Fibroblast of skin of right biceps (primary cell): ENCODE data around the gene TRIP12.
"Not testable (repeated sequence)": the region's sequence is repeated elsewhere in the genome, so short reads cannot be mapped to it uniquely, and the experiment has no call there.

Source experiments
- DNase-seq: peaks from one replicate; pipeline ENCODE4 v3.0.0-alpha.2; 2013

The TRIP12 gene

GRCh38 chr2:229757462-229757861, 164.3 kb downstream of the TRIP12 start:
- DNase-seq, result not testable (repeated sequence)

GRCh38 chr2:229752970-229753729, 168.7 kb downstream of the TRIP12 start:
- no peak for DNase-seq

GRCh38 chr2:229749779-229750178, 172.0 kb downstream of the TRIP12 start:
- no peak for DNase-seq

- DNase-seq, result no peak
These were observed 172.9 kb downstream of the TRIP12 start for GRCh38 chr2:229748950-229749349.

- not testable (repeated sequence) for DNase-seq
These were observed 179.1 kb downstream of the TRIP12 start for GRCh38 chr2:229742691-229743090.

GRCh38 chr2:229740279-229740678, 181.5 kb downstream of the TRIP12 start:
- no peak for DNase-seq

- no peak for DNase-seq
These were observed 183.7 kb downstream of the TRIP12 start for GRCh38 chr2:229738024-229738625.

- no peak for DNase-seq
These were observed 187.4 kb downstream of the TRIP12 start for GRCh38 chr2:229734410-229734809.

GRCh38 chr2:229733611-229734245, 188.1 kb downstream of the TRIP12 start:
- no peak for DNase-seq

GRCh38 chr2:229732897-229733296, 188.9 kb downstream of the TRIP12 start:
- no peak for DNase-seq

GRCh38 chr2:229731916-229732315, 189.9 kb downstream of the TRIP12 start:
- peak; percentile 44 for DNase-seq

- no peak for DNase-seq
These were observed 190.4 kb downstream of the TRIP12 start for GRCh38 chr2:229731363-229731762.

- no peak for DNase-seq
These were observed 193.4 kb downstream of the TRIP12 start for GRCh38 chr2:229728370-229728769.

- DNase-seq, result no peak
These were observed 195.2 kb downstream of the TRIP12 start for GRCh38 chr2:229726643-229727042.

GRCh38 chr2:229725716-229726574, 195.9 kb downstream of the TRIP12 start:
- peak; percentile 57 for DNase-seq

GRCh38 chr2:229723192-229723591, 198.6 kb downstream of the TRIP12 start:
- not testable (repeated sequence) for DNase-seq

- no peak for DNase-seq
These were observed 201.7 kb downstream of the TRIP12 start for GRCh38 chr2:229719926-229720647.

GRCh38 chr2:229718057-229718456, 203.8 kb downstream of the TRIP12 start:
- DNase-seq, result no peak

GRCh38 chr2:229715895-229716507, 205.8 kb downstream of the TRIP12 start:
- no peak for DNase-seq

- peak; percentile 53 for DNase-seq
These were observed 206.9 kb downstream of the TRIP12 start for GRCh38 chr2:229714736-229715541.
